GM12874 (cell line): ENCODE results near the gene PTTG2.

ENCODE experiments used
- CTCF ChIP-seq: IDR thresholded peaks from 2 replicates; pipeline ENCODE4 v1.5.1; 2011; ENCODE audit warnings: low read depth, mild to moderate bottlenecking, control low read depth, low read length, moderate library complexity; ENCODE audit not compliant: insufficient read depth

Gene PTTG2

DNA sequence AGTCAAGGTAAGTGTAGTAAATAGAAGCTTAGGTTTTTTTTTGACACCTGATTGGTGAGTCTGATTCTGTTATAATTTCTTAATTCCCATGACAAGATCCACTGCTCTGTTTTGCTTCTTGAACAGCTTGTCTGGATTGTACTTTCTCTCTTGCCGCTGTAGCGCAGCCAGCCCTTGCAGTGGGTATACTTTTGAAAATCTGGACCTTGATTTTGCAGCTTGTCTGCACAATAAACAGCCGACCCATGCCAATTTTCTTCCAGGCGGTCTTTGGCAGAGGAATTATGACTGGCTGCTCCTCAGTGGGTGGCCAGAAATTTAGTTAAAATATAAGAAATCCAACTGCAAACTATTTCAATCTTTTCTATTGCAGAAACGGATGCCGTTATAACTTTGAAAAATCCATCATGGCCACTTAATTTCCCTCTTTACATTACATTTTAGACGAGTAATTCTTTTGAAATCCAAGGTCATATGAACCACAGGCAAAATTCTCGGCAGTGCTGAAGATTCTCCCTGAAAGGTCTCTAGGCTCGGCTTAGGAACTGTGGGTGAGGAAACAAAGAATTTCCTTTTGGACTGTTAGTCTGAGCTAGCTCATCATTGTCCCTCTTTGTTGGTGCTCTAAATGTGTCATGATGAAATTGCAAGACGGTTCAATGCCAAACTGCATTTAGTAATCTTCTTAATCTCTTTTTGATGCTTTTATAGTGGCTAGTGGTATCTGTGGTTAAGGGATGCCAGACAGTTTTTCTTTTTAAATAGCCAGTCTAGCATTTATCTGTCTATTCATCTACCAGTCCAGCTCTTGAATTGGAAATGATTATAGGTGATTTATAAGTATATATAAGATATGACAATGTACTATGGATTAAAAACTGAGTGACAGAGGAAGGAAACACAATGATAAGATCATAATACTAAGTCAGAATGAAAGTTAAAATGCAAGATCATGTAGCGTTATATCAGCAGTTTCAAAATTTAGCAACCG, 31.5 kb upstream of the PTTG2 start:
- no peak for TF ChIP-seq CTCF

GRCh38 chr4:37934096-37934495, 26.1 kb upstream of the PTTG2 start:
- TF ChIP-seq CTCF, result no peak

GRCh38 chr4:37934609-37935008, 25.6 kb upstream of the PTTG2 start:
- TF ChIP-seq CTCF, result no peak

- TF ChIP-seq CTCF, result no peak
Observed at GRCh38 chr4:37935026-37935425, 25.2 kb upstream of the PTTG2 start.

DNA sequence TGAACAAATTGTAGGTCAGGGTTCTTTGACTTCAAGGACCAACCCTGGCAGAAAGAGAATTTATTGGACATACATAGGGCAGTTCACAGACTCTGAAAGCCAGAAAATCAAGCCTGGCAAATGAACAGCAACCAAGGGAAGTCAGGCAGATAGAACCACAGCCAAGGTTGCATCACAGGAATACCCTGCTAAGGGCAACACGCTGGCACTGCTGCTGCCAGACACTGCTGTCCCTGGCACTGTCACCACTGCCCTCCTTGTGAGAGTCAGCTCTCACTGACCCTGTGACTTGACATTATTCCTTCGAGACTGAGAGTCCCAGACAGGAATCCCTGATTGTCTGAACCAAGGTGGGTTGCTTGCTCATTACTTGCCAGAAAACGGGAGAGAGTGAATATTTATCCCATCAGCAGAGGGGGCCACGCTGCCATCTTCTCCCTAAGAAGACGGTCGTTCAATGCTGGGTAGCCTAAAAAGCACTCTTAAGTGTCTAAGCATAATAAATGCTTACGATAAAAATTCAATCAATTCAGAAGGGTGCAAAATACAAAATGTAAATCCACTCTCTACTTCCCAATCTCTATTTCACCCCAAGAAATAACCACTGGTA, 23.2 kb upstream of the PTTG2 start:
- no peak for TF ChIP-seq CTCF

DNA sequence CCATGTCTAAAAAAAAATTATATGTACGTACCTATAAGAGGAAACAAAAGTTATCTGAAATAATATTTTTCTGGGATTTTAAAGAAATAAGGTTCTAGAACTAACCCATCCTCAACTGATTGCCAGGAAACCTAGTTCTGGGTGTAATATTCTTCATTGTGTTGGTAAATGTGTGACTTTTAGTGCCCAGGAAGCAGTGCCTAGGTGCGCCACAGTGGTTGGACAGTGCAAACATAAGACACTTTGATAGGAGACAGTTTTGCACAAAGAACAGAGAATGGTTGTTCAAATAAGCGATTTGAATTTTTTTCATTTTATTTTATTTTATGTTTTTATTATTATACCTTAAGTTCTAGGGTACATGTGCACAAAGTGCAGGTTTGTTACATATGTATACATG, 22.0 kb upstream of the PTTG2 start:
- TF ChIP-seq CTCF, result no peak

- no peak for TF ChIP-seq CTCF
Observed at GRCh38 chr4:37946503-37947179, 13.6 kb upstream of the PTTG2 start.
